Gastroesophageal sphincter (tissue), 3 donors: ENCODE measurements around the gene HMX3.

Experiments
- CTCF ChIP-seq, 4 experiments: fragments of 200-600 bp in 2 of 4; fragments of 450-650 bp in 2 of 4; sonication (generic) in 1 of 4; IDR thresholded peaks; one replicate each; pipeline ENCODE4 v1.5.1; 2017 to 2019; ENCODE audit warnings: antibody characterized with exemption in 4 of 4, mild to moderate bottlenecking in 2 of 4, moderate library complexity in 2 of 4
- EP300 ChIP-seq: sonication (generic); formaldehyde crosslinking; IDR thresholded peaks from one replicate; pipeline ENCODE4 v1.6.1; 2017; ENCODE audit warnings: antibody characterized with exemption, mild to moderate bottlenecking
- POLR2A ChIP-seq, 2 donors: fragments of 450-650 bp; IDR thresholded peaks; one replicate each; pipeline ENCODE4 v1.6.1; 2017; ENCODE audit warnings: antibody characterized with exemption in 2 of 2, mild to moderate bottlenecking in 2 of 2, moderate library complexity in 1 of 2

- TF ChIP-seq CTCF (IDR thresholded peaks at IDR 0.05), result no peak
- no peak for TF ChIP-seq EP300
- no peak for TF ChIP-seq POLR2A (IDR thresholded peaks at IDR 0.05)
Observed at GRCh38 chr10:123119081-123119480, 16.7 kb upstream of the HMX3 start.
